ENCODE results near the gene TNKS1BP1. TPM values are rescaled to one million over a fixed set of nuclear protein-coding genes. Genes with fewer than 3 reads are reported as not detected.

Gene TNKS1BP1
- total and polyA plus RNA-seq, 7 donors, result 26.4 to 133 (median 43.8) TPM

DNA sequence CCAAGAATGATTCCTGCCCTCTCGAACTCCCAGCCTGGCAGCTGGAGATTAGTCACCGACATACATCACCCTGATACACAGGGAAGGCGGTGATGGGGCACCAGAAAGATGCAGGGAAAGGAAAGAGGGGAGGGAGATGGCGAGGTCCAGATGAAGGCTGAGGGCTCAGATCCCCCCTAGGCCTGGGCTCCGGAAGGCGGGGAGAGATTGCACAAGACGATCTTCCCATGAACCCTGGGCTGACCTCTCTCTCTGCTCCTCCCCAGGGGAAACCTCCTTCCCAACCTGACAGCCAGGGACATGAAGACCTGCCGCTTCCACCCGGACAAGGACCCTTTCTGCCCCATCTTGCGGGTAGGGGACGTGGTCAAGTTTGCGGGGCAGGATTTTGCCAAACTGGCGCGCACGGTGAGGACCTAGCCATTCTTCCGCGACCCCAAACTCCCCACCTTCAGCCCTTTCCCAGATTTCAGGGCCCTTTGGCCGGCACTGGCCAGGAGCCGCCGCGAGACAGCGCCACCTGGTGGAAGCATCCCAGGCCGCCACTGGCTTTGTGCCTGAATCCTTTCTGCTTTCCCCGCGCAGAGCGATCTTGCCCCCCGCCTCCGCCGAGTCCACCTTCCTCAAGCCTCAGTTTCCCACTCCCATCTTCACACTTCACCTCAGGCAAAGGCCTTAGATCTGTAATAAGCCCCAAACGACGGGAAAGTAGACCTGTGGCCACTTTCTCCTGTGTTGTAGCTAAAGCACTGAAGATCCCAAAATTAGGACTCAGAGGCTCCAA, 24.9 kb upstream of the TNKS1BP1 start:
- TF ChIP-seq, protein P1, sequence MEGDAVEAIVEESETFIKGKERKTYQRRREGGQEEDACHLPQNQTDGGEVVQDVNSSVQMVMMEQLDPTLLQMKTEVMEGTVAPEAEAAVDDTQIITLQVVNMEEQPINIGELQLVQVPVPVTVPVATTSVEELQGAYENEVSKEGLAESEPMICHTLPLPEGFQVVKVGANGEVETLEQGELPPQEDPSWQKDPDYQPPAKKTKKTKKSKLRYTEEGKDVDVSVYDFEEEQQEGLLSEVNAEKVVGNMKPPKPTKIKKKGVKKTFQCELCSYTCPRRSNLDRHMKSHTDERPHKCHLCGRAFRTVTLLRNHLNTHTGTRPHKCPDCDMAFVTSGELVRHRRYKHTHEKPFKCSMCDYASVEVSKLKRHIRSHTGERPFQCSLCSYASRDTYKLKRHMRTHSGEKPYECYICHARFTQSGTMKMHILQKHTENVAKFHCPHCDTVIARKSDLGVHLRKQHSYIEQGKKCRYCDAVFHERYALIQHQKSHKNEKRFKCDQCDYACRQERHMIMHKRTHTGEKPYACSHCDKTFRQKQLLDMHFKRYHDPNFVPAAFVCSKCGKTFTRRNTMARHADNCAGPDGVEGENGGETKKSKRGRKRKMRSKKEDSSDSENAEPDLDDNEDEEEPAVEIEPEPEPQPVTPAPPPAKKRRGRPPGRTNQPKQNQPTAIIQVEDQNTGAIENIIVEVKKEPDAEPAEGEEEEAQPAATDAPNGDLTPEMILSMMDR (IDR thresholded peaks at IDR 0.05), result peak; percentile 63 to 93 (median 78)
- no peak for TF ChIP-seq EP300 (IDR thresholded peaks at IDR 0.05)
- TF ChIP-seq POLR2AphosphoS5 (IDR thresholded peaks at IDR 0.05), result peak in 2 of 4 donors; percentile 28 to 42
- no peaks in the 10 kb centered on the region for H3K9me3 ChIP-seq
- H3K4me1 ChIP-seq, result peaks cover 0 to 7% (median 5%) of the 10 kb centered on the region in 4 donors
- peak; percentile 78 for DNase-seq
- H3K4me3 ChIP-seq, result no peak overlapping the region
- H3K27ac ChIP-seq, result no peak overlapping the region
- H3K27me3 ChIP-seq, result no peaks in the 10 kb centered on the region
- intact Hi-C loops (cut with DNase I), result loop anchor here (5.0 to 10.0 kb wide), 2 partner anchors 83 to 505 kb away; no protein-coding TSS in a partner anchor
- H3K36me3 ChIP-seq, result no peaks in the 10 kb centered on the region
- 26 to 32% methylated on average over 31 of the region's 31 CpGs for WGBS, 2 donors

GRCh38 chr11:57348636-57349313, 24.0 kb upstream of the TNKS1BP1 start:
- H3K4me1 ChIP-seq, result peaks cover 0 to 7% (median 5%) of the 10 kb centered on the region in 4 donors
- 90 to 93% methylated on average over 14 of the region's 14 CpGs for WGBS, 2 donors
- intact Hi-C loops (cut with DNase I), result loop anchor here (5.0 kb wide), 1 partner anchor 84 kb away; no protein-coding TSS in a partner anchor
- H3K27ac ChIP-seq, result no peak overlapping the region
- H3K9me3 ChIP-seq, result no peaks in the 10 kb centered on the region
- H3K36me3 ChIP-seq, result no peaks in the 10 kb centered on the region
- no peak for DNase-seq
- TF ChIP-seq POLR2AphosphoS5 (IDR thresholded peaks at IDR 0.05), result no peak
- TF ChIP-seq EP300 (IDR thresholded peaks at IDR 0.05), result no peak
- TF ChIP-seq POLR2A (IDR thresholded peaks at IDR 0.05), result no peak
- TF ChIP-seq, protein P1 (IDR thresholded peaks at IDR 0.05), result no peak
- H3K4me3 ChIP-seq, result no peak overlapping the region
- no peaks in the 10 kb centered on the region for H3K27me3 ChIP-seq

DNA sequence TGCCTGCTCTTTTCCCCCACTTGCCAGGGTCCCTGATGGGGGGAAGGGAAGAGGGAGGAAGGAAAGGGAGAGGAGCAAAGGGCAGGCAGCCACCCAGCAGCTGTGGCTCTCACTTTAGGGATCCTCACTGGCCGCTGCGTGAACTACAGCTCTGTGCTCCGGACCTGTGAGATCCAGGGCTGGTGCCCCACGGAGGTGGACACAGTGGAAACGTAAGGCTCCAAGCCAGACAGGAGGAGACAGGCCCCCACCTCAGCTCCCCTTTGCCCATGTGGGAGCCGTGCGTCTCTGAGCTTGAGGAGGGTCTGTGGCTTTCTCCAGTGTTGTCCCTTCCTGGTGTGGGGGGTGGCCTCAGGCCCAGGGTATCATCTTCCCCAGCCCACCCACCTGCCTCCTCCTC, 23.3 kb upstream of the TNKS1BP1 start:
- 87% methylated on average over 7 of the region's 7 CpGs for WGBS, 2 donors
- no peak overlapping the region for H3K4me3 ChIP-seq
- peaks cover 0 to 7% (median 5%) of the 10 kb centered on the region in 4 donors for H3K4me1 ChIP-seq
- no peaks in the 10 kb centered on the region for H3K27me3 ChIP-seq
- no peaks in the 10 kb centered on the region for H3K36me3 ChIP-seq
- no peaks in the 10 kb centered on the region for H3K9me3 ChIP-seq
- DNase-seq, result no peak
- intact Hi-C loops (cut with DNase I), result loop anchor here (5.0 kb wide), 1 partner anchor 84 kb away; no protein-coding TSS in a partner anchor
- no peak overlapping the region for H3K27ac ChIP-seq
- TF ChIP-seq, protein P1 (IDR thresholded peaks at IDR 0.05), result no peak
- TF ChIP-seq POLR2AphosphoS5 (IDR thresholded peaks at IDR 0.05) (no peak), POLR2A (IDR thresholded peaks at IDR 0.05) (no peak), EP300 (IDR thresholded peaks at IDR 0.05) (no peak)

- TF ChIP-seq EP300 (IDR thresholded peaks at IDR 0.05) (no peak), POLR2AphosphoS5 (IDR thresholded peaks at IDR 0.05) (no peak), POLR2A (IDR thresholded peaks at IDR 0.05) (no peak)
- TF ChIP-seq, protein P1 (IDR thresholded peaks at IDR 0.05), result no peak
- Histone ChIP-seq H3K27ac (no peak overlapping the region), H3K4me1 (peaks cover 0 to 7% (median 5%) of the 10 kb centered on the region in 4 donors), H3K36me3 (no peaks in the 10 kb centered on the region), H3K4me3 (no peak overlapping the region), H3K27me3 (no peaks in the 10 kb centered on the region), H3K9me3 (no peaks in the 10 kb centered on the region)
- WGBS, 2 donors, result 82 to 89% methylated on average over 9 of the region's 9 CpGs
- intact Hi-C loops (cut with DNase I), result loop anchor here (5.0 kb wide), 1 partner anchor 85 kb away; no protein-coding TSS in a partner anchor
- DNase-seq, result no peak
Measured at GRCh38 chr11:57347336-57347735, 22.6 kb upstream of the TNKS1BP1 start.
